Calu3 (cell line): ENCODE data around the gene MTMR6. TPM values are rescaled to one million over a fixed set of nuclear protein-coding genes. Genes with fewer than 3 reads are reported as not detected.

ENCODE experiments used
- BruUV-seq: library from RNA; stranded (reverse); fragments of 400-500 nt; replicated peaks from 2 replicates; lab custom pipeline; 2021; lab: Mats Ljungman, UMichigan
- CTCF ChIA-PET: fragments of 300-600 bp; sonication (Branson Sonifier 250); formaldehyde crosslinking; loops from one replicate; lab custom pipeline; 2022; ENCODE audit warnings: antibody characterized with exemption; lab: Charles Lee
- DNase-seq: peaks from one replicate; pipeline ENCODE4 v3.0.0; 2022
- H3K27ac Mint-ChIP-seq: one replicate; pipeline ENCODE4 v1.8.0; 2022; ENCODE audit warnings: mixed read lengths; ENCODE audit not compliant: unreplicated experiment
- H3K27me3 Mint-ChIP-seq: one replicate; pipeline ENCODE4 v1.8.0; 2022; ENCODE audit warnings: mixed read lengths; ENCODE audit not compliant: unreplicated experiment
- H3K36me3 Mint-ChIP-seq: one replicate; pipeline ENCODE4 v1.8.0; 2022; ENCODE audit warnings: mild to moderate bottlenecking, moderate library complexity, mixed read lengths; ENCODE audit not compliant: insufficient read depth, unreplicated experiment
- H3K4me1 Mint-ChIP-seq: one replicate; pipeline ENCODE4 v1.8.0; 2022; ENCODE audit warnings: mild to moderate bottlenecking, low read depth, mixed read lengths; ENCODE audit not compliant: unreplicated experiment
- H3K4me3 Mint-ChIP-seq: one replicate; pipeline ENCODE4 v1.8.0; 2022; ENCODE audit warnings: mild to moderate bottlenecking, low read depth, moderate library complexity, mixed read lengths; ENCODE audit not compliant: unreplicated experiment
- H3K9me3 Mint-ChIP-seq: one replicate; pipeline ENCODE4 v1.8.0; 2022; ENCODE audit warnings: low read depth, mixed read lengths; ENCODE audit not compliant: unreplicated experiment
- intact Hi-C: fragments of 100-400 bp; cut with micrococcal nuclease; formaldehyde crosslinking; loops from one replicate; pipeline ENCODE4 v1.10.0; 2022; ENCODE audit not compliant: unreplicated experiment
- total RNA-seq: library from RNA; stranded (reverse); gene quantifications from 2 replicates; pipeline ENCODE4 v1.2.3, GENCODE V29; 2022
- TF ChIP-seq, protein P1 (sequence below): fragments of 200-600 bp; IDR thresholded peaks from one replicate; pipeline ENCODE4 v1.8.0; 2022; ENCODE audit warnings: antibody characterized with exemption; ENCODE audit not compliant: unreplicated experiment

Gene MTMR6
- total RNA-seq, 1 experiment from 2014 or later = 7.1 TPM

DNA sequence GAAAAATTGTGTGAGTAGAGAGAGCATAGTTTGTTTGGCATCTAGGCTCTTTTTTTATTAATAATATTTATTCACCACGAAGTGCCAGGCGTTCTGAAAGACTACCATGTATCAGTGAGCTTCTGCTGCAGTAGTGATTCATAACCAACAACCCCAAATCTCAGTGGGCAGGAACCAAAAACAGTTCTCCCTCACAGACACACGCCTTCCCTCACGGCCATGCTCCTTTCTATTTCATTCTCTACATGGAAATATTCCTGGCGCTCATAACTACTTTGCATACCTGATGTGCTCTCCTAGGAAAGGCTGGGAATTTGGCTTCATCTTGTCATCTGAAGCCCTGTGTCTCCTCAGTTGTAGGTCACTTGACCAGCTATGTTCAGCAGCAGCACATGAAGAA is 88.6 kb downstream of the MTMR6 start:
- Mint-ChIP-seq H3K36me3 (no peaks in the 10 kb centered on the region), H3K9me3 (no peaks in the 10 kb centered on the region), H3K4me3 (no peak overlapping the region), H3K4me1 (no peaks in the 10 kb centered on the region), H3K27ac (no peak overlapping the region), H3K27me3 (peaks cover 67% of the 10 kb centered on the region)
- CTCF ChIA-PET = no interaction called here
- intact Hi-C loops = no loop called here
- no TSS peak for BruUV-seq
- TF ChIP-seq, protein P1, sequence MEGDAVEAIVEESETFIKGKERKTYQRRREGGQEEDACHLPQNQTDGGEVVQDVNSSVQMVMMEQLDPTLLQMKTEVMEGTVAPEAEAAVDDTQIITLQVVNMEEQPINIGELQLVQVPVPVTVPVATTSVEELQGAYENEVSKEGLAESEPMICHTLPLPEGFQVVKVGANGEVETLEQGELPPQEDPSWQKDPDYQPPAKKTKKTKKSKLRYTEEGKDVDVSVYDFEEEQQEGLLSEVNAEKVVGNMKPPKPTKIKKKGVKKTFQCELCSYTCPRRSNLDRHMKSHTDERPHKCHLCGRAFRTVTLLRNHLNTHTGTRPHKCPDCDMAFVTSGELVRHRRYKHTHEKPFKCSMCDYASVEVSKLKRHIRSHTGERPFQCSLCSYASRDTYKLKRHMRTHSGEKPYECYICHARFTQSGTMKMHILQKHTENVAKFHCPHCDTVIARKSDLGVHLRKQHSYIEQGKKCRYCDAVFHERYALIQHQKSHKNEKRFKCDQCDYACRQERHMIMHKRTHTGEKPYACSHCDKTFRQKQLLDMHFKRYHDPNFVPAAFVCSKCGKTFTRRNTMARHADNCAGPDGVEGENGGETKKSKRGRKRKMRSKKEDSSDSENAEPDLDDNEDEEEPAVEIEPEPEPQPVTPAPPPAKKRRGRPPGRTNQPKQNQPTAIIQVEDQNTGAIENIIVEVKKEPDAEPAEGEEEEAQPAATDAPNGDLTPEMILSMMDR = no peak
- no peak for DNase-seq

DNA sequence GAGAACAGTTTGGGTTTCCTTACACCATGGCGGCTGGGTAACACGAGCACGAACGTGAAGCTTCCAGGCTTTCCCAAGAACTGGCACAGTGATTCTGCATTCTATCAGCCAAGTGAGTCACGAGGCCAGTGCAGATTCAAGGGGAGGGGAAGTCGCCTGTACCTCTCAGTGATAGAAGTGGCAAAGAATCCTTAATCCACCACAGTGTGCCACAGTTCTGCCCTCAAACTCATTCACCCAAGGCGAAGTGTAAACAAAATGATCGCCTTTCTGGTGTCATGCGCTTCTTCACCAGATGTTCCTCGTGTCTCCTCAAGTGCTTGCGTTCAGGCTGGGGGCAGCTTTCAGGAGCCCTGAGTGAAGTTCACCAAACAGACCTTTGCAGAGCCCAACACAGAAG is 90.3 kb downstream of the MTMR6 start:
- TF ChIP-seq, protein P1 = no peak
- DNase-seq = no peak
- no TSS peak for BruUV-seq
- no peaks in the 10 kb centered on the region for H3K4me1 Mint-ChIP-seq
- H3K4me3 Mint-ChIP-seq = no peak overlapping the region
- intact Hi-C loops = no loop called here
- no peaks in the 10 kb centered on the region for H3K9me3 Mint-ChIP-seq
- H3K27ac Mint-ChIP-seq = no peak overlapping the region
- CTCF ChIA-PET = no interaction called here
- H3K27me3 Mint-ChIP-seq = peaks cover 67% of the 10 kb centered on the region
- H3K36me3 Mint-ChIP-seq = no peaks in the 10 kb centered on the region

Other genes starting within 250 kb of the MTMR6 start
- 0.15 and 0.28 TPM in 2 replicates for gene PABPC3, start 191.4 kb downstream of the MTMR6 start, total RNA-seq
- gene AMER2, start 115.2 kb downstream of the MTMR6 start, total RNA-seq = not detected in 2 replicates
- 38.9 and 41.0 TPM in 2 replicates for gene NUP58, start 14.1 kb upstream of the MTMR6 start, total RNA-seq
- 0.05 and 0.07 TPM in 2 replicates for gene ATP8A2, start 84.5 kb upstream of the MTMR6 start, total RNA-seq